ENCODE results near the gene CDK5RAP2.
"Not testable (repeated sequence)": the region's sequence is repeated elsewhere in the genome, so short reads cannot be mapped to it uniquely, and the experiment has no call there.

CDK5RAP2 gene

GRCh38 chr9:120510816-120511215 is 69.2 kb downstream of the CDK5RAP2 start:
- no peak for DNase-seq

GRCh38 chr9:120507936-120508510 is 71.9 kb downstream of the CDK5RAP2 start:
- no peak for DNase-seq

- DNase-seq = no peak
Observed at GRCh38 chr9:120505186-120505585, 74.8 kb downstream of the CDK5RAP2 start.

- DNase-seq = no peak
Observed at GRCh38 chr9:120500733-120501132, 79.2 kb downstream of the CDK5RAP2 start.

GRCh38 chr9:120497865-120498264 is 82.1 kb downstream of the CDK5RAP2 start:
- DNase-seq = peak; percentile 8

GRCh38 chr9:120496438-120496837 is 83.5 kb downstream of the CDK5RAP2 start:
- not testable (repeated sequence) for DNase-seq

- no peak for DNase-seq
Observed at GRCh38 chr9:120490888-120491595, 88.9 kb downstream of the CDK5RAP2 start.

- DNase-seq = no peak
Observed at GRCh38 chr9:120486835-120487234, 93.1 kb downstream of the CDK5RAP2 start.

- no peak for DNase-seq
Observed at GRCh38 chr9:120486347-120486746, 93.6 kb downstream of the CDK5RAP2 start.

- DNase-seq = no peak
Observed at GRCh38 chr9:120485788-120486187, 94.2 kb downstream of the CDK5RAP2 start.

GRCh38 chr9:120484162-120484561 is 95.8 kb downstream of the CDK5RAP2 start:
- DNase-seq = no peak

- DNase-seq = peak; percentile 42
Observed at GRCh38 chr9:120482424-120483186, 97.4 kb downstream of the CDK5RAP2 start.

- peak; percentile 85 for DNase-seq
Observed at GRCh38 chr9:120481846-120482245, 98.1 kb downstream of the CDK5RAP2 start.

- no peak for DNase-seq
Observed at GRCh38 chr9:120481248-120481647, 98.7 kb downstream of the CDK5RAP2 start.

GRCh38 chr9:120480707-120481106 is 99.3 kb downstream of the CDK5RAP2 start:
- DNase-seq = peak; percentile 63

- DNase-seq = no peak
Observed at GRCh38 chr9:120478208-120478607, 101.8 kb downstream of the CDK5RAP2 start.

- DNase-seq = peak; percentile 86
Observed at GRCh38 chr9:120477534-120478001, 102.4 kb downstream of the CDK5RAP2 start.

- DNase-seq = no peak
Observed at GRCh38 chr9:120475341-120475740, 104.6 kb downstream of the CDK5RAP2 start.

- DNase-seq = no peak
Observed at GRCh38 chr9:120474591-120475243, 105.2 kb downstream of the CDK5RAP2 start.

GRCh38 chr9:120473608-120474007 is 106.4 kb downstream of the CDK5RAP2 start:
- no peak for DNase-seq

- DNase-seq = no peak
Observed at GRCh38 chr9:120465685-120466407, 114.1 kb downstream of the CDK5RAP2 start.

GRCh38 chr9:120464887-120465421 is 115.0 kb downstream of the CDK5RAP2 start:
- DNase-seq = no peak

All from NCI-H82 (cell line).